Measurements from ENCODE around the gene MTHFD2L. TPM values are rescaled to one million over a fixed set of nuclear protein-coding genes. Genes with fewer than 3 reads are reported as not detected.
A peak's percentile ranks its signal among the peaks of the same experiment; 100 is the strongest.

MTHFD2L gene
- total and polyA plus RNA-seq, 8 donors: 9.1 to 19.1 (median 16.6) TPM

DNA sequence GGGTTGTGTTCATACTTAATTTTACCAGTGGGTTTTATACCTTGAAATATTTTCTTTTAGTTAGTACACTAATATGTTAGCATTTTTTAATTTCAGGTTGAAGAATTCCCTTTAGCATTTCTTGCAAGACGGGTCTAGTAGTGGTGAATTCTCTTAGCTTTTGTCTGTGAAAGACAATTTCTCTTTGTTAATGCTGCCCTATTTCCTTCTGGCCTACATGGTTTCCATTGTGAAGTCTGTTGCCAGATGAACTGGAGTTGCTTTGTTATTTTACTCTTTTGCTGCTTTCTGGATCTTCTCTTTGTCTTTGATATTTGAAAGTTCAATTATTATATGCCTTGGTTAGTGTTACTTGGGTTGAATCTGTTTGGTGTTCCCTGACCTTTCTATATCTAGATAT is 25.0 kb upstream of the MTHFD2L start:
- no peak overlapping the region for H3K4me3 ChIP-seq
- TF ChIP-seq, protein P1, sequence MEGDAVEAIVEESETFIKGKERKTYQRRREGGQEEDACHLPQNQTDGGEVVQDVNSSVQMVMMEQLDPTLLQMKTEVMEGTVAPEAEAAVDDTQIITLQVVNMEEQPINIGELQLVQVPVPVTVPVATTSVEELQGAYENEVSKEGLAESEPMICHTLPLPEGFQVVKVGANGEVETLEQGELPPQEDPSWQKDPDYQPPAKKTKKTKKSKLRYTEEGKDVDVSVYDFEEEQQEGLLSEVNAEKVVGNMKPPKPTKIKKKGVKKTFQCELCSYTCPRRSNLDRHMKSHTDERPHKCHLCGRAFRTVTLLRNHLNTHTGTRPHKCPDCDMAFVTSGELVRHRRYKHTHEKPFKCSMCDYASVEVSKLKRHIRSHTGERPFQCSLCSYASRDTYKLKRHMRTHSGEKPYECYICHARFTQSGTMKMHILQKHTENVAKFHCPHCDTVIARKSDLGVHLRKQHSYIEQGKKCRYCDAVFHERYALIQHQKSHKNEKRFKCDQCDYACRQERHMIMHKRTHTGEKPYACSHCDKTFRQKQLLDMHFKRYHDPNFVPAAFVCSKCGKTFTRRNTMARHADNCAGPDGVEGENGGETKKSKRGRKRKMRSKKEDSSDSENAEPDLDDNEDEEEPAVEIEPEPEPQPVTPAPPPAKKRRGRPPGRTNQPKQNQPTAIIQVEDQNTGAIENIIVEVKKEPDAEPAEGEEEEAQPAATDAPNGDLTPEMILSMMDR (IDR thresholded peaks at IDR 0.05): no peak
- ATAC-seq (no peak), DNase-seq (no peak)
- H3K9me3 ChIP-seq: peaks cover 0 to 4% of the 10 kb centered on the region in 2 donors
- H3K27ac ChIP-seq: no peak overlapping the region
- peaks cover 0 to 6% of the 10 kb centered on the region in 2 donors for H3K4me1 ChIP-seq
- intact Hi-C loops (cut with DNase I): loop anchor here in 1 of 2 donors (5.0 kb wide), 1 partner anchor 471 kb away; no protein-coding TSS in a partner anchor
- no peaks in the 10 kb centered on the region for H3K27me3 ChIP-seq
- H3K36me3 ChIP-seq: no peaks in the 10 kb centered on the region

DNA sequence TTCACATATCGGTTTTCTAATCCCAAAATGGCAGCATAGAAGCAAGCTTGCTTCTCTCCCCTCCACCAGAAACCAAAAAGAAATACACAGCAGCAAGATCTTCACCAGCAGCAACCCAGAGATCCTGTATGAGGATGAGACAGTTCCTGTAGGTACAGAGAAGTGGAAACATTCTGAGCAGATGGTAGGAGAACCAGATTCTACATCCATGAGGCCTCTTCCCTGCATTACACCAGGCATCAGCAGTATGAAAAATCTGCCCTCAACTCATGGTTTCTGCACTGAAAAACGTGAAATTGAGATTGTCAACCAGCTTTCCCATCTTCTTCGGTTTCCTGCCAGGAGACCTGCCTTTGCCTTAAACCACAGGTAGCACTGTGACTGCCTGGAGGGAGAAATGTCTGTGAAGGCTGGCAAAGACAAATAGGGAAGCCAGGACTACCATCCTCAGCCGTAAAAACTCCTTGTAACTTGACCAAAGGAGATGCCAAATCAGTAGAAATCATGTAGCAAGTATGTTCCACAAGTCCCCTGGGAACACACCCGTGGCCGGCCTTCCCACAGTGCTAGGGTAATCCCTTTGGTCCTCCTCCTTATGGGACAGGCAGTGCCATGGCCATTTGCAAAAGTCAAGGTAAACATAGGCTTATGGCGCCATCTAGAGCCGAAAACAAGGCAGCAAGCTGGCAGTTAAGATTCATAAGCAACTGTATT is 24.0 kb upstream of the MTHFD2L start:
- Histone ChIP-seq H3K4me1 (peaks cover 0 to 6% of the 10 kb centered on the region in 2 donors), H3K9me3 (peaks cover 0 to 4% of the 10 kb centered on the region in 2 donors), H3K27ac (no peak overlapping the region), H3K4me3 (no peak overlapping the region), H3K27me3 (no peaks in the 10 kb centered on the region), H3K36me3 (no peaks in the 10 kb centered on the region)
- intact Hi-C loops (cut with DNase I): loop anchor here in 1 of 2 donors (5.0 kb wide), 1 partner anchor 472 kb away; no protein-coding TSS in a partner anchor
- ATAC-seq (peak; percentile 99), DNase-seq (peak in 3 of 4 donors; percentile 61 to 79 (median 76))
- TF ChIP-seq, protein P1 (IDR thresholded peaks at IDR 0.05): peak; percentile 64 to 78

DNA sequence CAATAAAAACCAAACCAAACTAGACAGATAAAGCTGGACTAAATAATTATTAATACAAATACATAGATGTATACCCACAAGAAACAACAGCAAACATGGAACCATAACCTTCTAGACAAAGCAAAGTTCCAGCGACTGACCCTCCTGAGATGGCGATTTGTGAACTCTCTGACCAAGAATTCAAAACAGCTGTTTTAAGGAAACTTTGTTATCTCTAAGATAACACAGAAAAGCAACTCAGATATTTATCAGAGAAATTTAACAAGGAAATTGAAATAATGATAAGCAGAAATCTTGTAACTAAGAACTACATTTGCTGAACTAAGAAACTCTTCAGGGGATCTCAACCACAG is 23.4 kb upstream of the MTHFD2L start:
- TF ChIP-seq, protein P1 (IDR thresholded peaks at IDR 0.05): no peak
- Histone ChIP-seq H3K9me3 (peaks cover 0 to 4% of the 10 kb centered on the region in 2 donors), H3K4me3 (no peak overlapping the region), H3K27me3 (no peaks in the 10 kb centered on the region), H3K27ac (no peak overlapping the region), H3K4me1 (peaks cover 0 to 6% of the 10 kb centered on the region in 2 donors), H3K36me3 (no peaks in the 10 kb centered on the region)
- DNase-seq (no peak), ATAC-seq (no peak)
- intact Hi-C loops (cut with DNase I): loop anchor here in 1 of 2 donors (5.0 kb wide), 1 partner anchor 472 kb away; no protein-coding TSS in a partner anchor

DNA sequence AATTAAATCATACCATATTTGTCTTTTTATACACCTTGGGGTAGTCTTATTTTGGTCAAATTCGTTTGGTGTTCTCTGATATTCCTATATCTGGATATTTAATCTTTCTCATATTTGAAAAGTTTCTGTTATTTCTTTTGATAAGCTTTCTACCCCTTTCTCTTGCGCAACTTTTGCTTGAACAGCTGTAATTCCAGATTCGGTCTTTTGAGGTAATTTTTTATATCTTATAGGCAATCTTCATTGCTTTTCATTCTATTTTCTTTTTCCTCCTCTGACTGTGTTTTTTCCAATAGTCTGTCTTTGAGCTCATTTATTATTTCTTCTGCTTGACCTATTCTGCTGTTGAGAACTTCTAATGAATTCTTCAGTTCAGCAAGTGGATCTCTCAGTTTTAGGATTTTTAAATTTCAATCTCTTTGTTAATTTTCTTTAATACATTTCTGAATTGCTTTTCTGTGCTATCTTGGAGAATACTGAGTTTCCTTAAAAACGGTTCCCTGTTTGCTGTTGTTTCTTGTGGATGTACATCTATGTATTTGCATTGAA is 11.3 kb upstream of the MTHFD2L start:
- H3K27ac ChIP-seq: no peak overlapping the region
- intact Hi-C loops (cut with DNase I): no loop called here
- no peaks in the 10 kb centered on the region for H3K9me3 ChIP-seq
- H3K4me1 ChIP-seq: no peaks in the 10 kb centered on the region
- ATAC-seq (no peak), DNase-seq (no peak)
- H3K4me3 ChIP-seq: no peak overlapping the region
- H3K27me3 ChIP-seq: no peaks in the 10 kb centered on the region
- H3K36me3 ChIP-seq: no peaks in the 10 kb centered on the region
- TF ChIP-seq, protein P1 (IDR thresholded peaks at IDR 0.05): no peak

DNA sequence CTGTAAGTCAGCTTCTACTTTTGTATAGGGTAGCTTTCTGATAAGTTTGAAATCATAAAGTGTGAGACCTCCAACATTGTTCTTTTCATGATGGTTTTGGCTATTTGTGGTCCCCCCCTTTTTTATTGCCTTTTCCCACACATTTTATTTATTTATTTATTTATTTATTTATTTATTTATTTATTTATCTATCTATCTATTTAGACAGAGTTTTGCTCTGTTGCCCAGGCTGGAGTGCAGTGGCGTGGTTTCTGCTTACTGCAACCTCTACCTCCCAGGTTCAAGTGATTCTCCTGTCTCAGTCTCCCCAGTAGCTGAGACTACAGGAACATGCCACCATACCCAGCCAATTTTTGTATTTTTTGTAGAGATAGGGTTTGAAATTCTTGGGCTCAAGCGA is 9.7 kb upstream of the MTHFD2L start:
- no peaks in the 10 kb centered on the region for H3K27me3 ChIP-seq
- H3K27ac ChIP-seq: no peak overlapping the region
- no peaks in the 10 kb centered on the region for H3K9me3 ChIP-seq
- no peaks in the 10 kb centered on the region for H3K36me3 ChIP-seq
- TF ChIP-seq, protein P1 (IDR thresholded peaks at IDR 0.05): no peak
- ATAC-seq (no peak), DNase-seq (no peak)
- no peaks in the 10 kb centered on the region for H3K4me1 ChIP-seq
- intact Hi-C loops (cut with DNase I): no loop called here
- H3K4me3 ChIP-seq: no peak overlapping the region

Measured in left lung (tissue), 10 donors.